NK-92 (cell line): ENCODE data around the gene SLC6A9.
A peak's percentile ranks its signal among the peaks of the same experiment; 100 is the strongest.

Source experiments
- DNase-seq: peaks from one replicate; lab custom pipeline; 2025; ENCODE audit not compliant: unreplicated experiment; lab: John Stamatoyannopoulos, UW

The SLC6A9 gene

GRCh38 chr1:43986712-43987111, 44.5 kb downstream of the SLC6A9 start:
- no peak for DNase-seq

DNA sequence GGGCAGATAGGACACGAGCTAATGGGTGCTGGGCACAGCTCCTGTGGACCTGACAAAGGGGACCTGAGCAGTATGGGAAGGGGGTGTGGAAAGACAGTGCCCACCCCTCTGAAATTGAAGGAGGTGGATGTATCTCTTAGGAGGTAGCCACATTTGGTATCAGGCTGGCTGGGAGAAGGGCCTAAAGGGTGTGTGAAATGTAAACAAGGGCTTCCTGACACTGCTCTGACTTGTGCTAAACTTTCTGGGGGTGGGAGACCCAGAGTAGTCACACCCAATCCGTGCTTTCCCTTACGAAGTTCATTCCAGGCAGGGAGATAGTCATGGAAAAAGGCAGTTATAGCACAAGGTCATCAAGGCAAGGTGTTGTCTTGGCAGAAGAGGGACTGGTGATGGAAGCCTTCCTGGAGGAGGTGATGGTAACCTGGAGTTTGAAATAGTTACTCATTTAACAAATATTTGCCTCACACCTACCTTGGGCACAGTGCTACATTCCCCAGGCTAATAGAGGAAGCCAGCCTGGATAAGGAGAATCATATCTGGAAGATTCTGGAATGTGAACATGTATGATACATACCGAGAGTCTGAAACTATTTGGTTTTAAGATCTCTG, 45.2 kb downstream of the SLC6A9 start:
- DNase-seq: no peak

DNA sequence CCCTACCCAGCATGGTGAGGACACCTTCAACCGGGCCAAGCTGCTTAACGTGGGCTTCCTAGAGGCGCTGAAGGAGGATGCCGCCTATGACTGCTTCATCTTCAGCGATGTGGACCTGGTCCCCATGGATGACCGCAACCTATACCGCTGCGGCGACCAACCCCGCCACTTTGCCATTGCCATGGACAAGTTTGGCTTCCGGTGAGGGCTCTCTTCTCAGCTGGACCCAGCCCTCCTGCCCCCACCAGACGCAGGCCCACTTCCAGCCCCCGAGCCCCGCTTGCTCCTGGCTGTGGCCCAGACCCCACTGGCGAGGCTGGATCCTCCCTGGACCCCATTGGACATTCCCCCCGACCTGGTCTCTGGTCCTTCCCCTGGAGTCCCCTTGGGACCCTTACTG, 46.4 kb downstream of the SLC6A9 start:
- no peak for DNase-seq

- DNase-seq: no peak
These were observed 47.9 kb downstream of the SLC6A9 start for GRCh38 chr1:43983253-43983899.

DNA sequence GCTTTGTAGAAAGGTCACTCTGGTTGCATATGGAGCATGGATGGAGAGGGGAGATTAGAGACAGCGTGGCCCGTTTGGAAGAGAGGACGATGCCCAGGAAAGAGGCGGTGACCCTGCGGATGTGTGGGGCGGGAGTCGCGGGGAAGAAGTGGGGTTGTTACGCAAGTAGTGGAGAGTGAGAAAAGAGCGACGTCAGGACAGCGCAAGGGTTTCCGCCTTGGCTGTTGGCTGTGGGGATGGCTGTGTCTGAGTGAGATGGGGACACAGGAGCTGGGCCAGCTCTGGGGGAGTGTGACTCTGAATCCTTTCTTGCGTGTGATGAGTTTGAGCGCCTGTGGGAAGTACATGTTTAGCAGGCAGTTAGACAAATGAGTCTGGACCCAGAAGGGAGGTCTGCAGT, 48.5 kb downstream of the SLC6A9 start:
- no peak for DNase-seq

- DNase-seq: no peak
These were observed 49.0 kb downstream of the SLC6A9 start for GRCh38 chr1:43982241-43982640.

DNA sequence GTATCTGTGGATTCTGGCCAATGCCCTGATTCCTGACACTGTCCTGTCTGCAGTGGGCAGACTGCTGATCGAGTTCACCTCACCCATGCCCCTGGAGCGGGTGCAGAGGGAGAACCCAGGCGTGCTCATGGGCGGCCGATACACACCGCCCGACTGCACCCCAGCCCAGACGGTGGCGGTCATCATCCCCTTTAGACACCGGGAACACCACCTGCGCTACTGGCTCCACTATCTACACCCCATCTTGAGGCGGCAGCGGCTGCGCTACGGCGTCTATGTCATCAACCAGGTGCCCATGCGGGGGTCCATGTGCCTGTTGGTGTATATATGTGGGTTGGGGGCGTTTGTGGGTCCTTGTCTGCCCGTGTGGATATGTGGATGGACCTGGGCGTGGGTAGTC, 49.6 kb downstream of the SLC6A9 start:
- DNase-seq: no peak

- no peak for DNase-seq
These were observed 50.1 kb downstream of the SLC6A9 start for GRCh38 chr1:43981135-43981491.

DNA sequence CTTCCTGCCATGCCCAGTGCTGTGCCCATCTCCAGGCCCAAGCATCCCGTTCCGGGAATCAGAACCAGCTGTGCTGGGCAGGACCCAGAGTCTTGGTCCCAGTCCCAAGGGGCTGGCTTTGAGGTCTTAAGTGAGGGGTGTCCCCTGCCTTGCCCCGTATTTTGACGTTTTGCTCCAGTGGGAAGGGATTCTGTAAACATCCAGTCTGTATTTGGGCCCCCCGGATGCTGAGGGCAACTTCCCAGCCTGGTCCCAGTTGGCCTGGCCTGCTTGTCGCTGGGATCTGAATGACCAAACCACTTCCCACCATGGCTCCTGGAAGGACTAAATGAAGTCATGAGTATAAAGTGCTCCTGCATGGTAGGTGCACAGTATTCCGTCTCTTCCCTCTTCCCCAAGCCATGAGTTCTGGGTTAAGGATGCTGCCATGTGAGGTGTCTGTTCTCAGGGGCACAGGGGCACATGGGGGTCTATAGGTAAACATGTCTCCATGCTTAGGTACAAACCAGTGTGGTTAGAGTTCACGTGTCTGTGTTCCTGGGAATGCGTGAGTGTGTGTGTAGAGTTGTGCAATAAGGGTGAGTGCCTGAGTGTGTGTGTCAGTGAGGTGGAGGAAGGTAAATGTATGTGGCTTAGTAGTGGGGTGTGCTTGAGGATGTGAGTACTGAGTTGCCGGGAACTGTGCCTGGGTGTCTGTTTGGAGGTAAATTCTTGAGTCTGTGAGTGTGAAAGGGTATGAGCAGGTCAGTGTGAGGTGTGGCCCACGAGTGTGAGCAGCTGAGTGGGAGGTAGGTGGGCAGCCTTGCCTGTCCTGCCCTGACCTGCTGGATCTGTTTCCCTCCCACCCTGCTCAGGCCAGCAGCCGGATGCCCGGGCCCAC, 50.8 kb downstream of the SLC6A9 start:
- no peak for DNase-seq

DNA sequence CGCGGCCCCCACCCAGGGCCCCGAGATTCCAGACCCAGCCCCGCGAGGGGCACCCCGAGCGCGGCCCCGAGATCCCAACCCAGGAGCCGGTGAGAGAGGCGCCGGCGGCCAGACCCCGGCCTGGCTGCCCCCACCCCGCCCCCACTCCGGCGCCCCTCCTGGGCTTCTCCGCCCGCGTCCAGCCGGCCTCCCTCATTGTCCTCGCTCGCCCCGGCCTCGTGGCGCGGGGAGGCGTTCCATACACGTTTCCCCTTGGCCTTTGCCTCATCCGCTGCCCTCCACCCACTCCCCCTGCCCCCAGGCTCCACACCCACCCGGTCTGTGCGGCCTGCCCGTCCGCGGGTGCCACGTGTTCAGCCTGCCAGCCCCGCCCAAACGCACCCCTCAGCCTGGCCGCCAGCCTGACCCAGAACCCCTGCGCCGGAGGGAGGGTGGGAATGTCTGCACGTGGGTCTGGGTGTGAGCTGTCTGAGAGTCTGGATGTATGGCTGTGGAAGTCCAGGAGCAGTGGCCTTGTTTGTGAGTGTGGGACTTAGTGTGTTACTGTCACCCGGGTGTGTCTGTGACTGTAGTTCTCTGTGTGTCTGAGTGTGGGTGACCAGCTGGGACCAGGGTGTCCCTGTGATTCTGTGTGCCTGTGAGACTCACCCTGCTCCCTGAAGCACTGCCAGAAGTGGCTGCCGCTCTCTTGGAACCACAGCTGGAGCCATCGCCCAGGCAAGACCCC, 51.6 kb downstream of the SLC6A9 start:
- DNase-seq: no peak

GRCh38 chr1:43979261-43979527, 52.1 kb downstream of the SLC6A9 start:
- no peak for DNase-seq

DNA sequence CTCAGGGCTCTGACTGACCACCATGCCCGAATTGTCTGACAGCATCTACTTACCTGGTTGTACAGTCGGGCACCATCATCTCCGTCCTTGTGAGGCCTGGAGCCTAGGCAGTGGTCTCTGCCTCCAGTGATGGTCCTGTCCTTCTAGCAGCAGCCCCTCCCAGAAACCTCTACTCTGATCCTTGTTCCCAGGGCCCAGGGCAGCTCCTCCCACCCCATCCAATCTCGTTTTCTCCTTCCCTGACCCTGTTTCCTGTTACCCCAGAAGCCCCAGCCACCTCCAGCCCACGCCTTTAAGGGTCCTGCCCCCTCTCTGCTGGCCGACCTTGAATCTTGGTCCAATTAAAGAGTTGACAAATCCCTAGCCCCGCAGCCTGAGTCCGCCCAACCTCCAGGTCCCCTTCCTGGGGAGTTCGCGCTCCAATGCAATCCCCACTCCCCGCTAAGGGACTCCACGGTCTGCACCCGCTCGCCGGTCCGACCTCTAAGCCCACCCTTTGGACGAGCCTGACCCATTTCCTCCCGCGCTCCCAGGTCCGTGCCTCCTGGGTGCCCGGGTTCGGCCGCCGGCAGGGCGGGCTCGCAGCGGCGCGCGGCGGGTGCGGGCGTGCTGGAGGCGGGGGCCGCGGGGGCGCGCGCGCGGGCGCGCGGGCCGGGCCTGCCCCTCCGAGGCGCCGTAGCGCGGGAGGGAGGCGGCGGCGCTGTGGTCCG, 52.6 kb downstream of the SLC6A9 start, which contains the start of gene B4GALT2:
B4GALT2 (plus strand) TSS at position 660 of the 710 bp plus-strand sequence. CDS start 1,951 bp downstream, outside the sequence.
- DNase-seq: no peak

GRCh38 chr1:43978264-43978550, 53.1 kb downstream of the SLC6A9 start:
- no peak for DNase-seq

GRCh38 chr1:43977376-43978263, 53.6 kb downstream of the SLC6A9 start:
- no peak for DNase-seq

DNA sequence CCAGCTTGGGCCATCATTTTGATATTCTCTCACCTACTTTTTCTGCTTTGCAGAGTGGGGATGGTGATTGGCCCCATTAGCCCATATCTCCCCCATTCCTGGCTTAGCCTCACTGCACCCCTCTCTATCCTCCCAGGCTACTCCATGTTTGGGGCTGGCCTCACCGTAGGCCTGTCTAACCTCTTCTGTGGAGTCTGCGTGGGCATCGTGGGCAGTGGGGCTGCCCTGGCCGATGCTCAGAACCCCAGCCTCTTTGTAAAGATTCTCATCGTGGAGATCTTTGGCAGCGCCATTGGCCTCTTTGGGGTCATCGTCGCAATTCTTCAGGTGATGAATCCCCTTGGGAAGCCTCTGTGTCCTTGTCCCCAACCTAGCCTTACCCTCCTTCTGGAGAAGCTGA, 54.4 kb downstream of the SLC6A9 start:
- no peak for DNase-seq

GRCh38 chr1:43976045-43976444, 55.2 kb downstream of the SLC6A9 start:
- no peak for DNase-seq

GRCh38 chr1:43975249-43975961, 55.9 kb downstream of the SLC6A9 start:
- no peak for DNase-seq

DNA sequence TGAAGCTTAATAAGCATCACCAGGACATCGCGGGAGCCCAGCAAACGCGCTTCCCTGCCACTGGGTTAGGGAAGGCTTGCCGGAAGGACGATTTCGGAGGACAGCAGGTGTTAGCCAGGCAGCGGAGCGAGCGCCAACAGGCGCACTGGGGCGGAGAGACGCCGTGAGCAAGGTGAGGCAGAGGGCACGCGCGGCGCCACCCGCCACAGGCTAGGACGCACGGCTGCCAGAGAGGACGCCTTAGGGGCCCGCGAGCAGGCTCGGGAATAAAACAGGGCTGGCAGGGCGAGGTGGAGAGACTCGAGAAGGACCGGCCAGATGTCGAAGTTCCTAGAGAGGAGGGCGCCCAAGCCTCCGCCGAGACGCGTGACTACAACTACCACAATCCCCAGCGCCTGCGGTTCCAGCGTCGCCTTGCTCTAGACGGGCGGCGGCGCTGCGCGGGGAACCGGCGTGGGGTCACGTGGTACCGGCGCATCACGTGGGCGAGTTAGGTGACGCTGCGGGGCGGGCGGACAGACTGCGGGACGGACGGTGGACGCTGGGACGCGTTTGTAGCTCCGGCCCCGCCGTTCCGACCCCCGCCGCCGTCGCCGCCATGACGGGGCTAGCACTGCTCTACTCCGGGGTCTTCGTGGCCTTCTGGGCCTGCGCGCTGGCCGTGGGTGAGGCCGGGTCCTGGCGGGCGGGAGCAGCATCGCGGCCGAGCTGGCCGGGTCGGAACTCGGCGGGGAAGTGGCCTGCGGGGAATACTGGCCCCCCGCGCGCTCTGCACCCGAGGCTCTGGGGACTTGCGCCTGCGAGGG, 56.6 kb downstream of the SLC6A9 start, which contains the start of gene ATP6V0B:
ATP6V0B (plus strand) TSS at position 518 of the 806 bp plus-strand sequence; CDS start at position 599, 81 bp downstream.
- peak; percentile 48 for DNase-seq
